Neuron (in vitro differentiated cells): ENCODE data around the gene CIRBP.
"Not testable (repeated sequence)": the region's sequence is repeated elsewhere in the genome, so short reads cannot be mapped to it uniquely, and the experiment has no call there.

Experiments used
- H2AFZ ChIP-seq: one replicate; pipeline ENCODE4 v1.6.1; 2013; ENCODE audit warnings: low read depth, mild to moderate bottlenecking, inconsistent platforms, low read length, moderate library complexity
- H3K27me3 ChIP-seq: one replicate; pipeline ENCODE4 v1.6.1; 2013; ENCODE audit warnings: low read length; ENCODE audit not compliant: insufficient read depth
- H3K36me3 ChIP-seq: one replicate; pipeline ENCODE4 v1.6.1; 2013; ENCODE audit warnings: low read length; ENCODE audit not compliant: insufficient read depth
- H3K4me1 ChIP-seq: one replicate; pipeline ENCODE4 v1.6.1; 2013; ENCODE audit warnings: low read length; ENCODE audit not compliant: insufficient read depth
- H3K4me3 ChIP-seq: 2 replicates; pipeline ENCODE4 v1.5.1; 2013; ENCODE audit warnings: mild to moderate bottlenecking, low read length, moderate library complexity
- H3K9me3 ChIP-seq: one replicate; pipeline ENCODE4 v1.6.1; 2013; ENCODE audit warnings: low read length

CIRBP gene

DNA sequence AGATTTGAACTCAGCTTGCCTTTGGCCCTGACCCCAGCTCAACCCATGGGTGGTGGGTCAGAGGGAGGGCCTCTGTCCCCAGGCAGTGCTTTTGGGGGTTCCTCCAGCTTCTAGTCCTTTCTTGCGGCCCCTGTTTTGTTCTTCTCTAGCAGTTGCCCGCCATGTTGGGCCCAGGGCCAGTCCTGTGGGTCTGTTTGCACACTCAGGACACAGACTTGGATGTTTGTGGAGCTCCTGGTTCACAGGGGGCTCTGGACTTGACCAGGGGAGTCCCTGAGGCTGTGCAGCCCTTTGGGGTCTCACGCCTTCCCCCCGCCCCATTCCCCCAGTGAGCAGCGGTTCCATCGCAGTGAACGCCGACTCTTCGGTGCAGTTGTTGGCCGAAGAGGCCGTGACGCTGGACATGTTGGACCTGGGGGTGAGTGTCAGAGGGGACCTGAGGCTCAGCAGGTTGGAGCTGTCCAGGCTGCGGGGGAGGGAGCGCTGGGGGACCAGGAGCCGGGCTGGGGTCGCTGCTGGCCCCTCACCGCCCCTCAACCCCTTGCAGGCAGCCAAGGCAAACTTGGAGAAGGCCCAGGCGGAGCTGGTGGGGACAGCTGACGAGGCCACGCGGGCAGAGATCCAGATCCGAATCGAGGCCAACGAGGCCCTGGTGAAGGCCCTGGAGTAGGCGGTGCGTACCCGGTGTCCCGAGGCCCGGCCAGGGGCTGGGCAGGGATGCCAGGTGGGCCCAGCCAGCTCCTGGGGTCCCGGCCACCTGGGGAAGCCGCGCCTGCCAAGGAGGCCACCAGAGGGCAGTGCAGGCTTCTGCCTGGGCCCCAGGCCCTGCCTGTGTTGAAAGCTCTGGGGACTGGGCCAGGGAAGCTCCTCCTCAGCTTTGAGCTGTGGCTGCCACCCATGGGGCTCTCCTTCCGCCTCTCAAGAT lies 25.1 kb upstream of the CIRBP start:
- H3K36me3 ChIP-seq, result no peaks in the 10 kb centered on the region
- no peaks in the 10 kb centered on the region for H3K9me3 ChIP-seq
- H3K27me3 ChIP-seq, result no peaks in the 10 kb centered on the region
- no peak overlapping the region for H3K4me3 ChIP-seq
- H3K4me1 ChIP-seq, result peaks cover 33% of the 10 kb centered on the region
- H2AFZ ChIP-seq, result no peak overlapping the region

DNA sequence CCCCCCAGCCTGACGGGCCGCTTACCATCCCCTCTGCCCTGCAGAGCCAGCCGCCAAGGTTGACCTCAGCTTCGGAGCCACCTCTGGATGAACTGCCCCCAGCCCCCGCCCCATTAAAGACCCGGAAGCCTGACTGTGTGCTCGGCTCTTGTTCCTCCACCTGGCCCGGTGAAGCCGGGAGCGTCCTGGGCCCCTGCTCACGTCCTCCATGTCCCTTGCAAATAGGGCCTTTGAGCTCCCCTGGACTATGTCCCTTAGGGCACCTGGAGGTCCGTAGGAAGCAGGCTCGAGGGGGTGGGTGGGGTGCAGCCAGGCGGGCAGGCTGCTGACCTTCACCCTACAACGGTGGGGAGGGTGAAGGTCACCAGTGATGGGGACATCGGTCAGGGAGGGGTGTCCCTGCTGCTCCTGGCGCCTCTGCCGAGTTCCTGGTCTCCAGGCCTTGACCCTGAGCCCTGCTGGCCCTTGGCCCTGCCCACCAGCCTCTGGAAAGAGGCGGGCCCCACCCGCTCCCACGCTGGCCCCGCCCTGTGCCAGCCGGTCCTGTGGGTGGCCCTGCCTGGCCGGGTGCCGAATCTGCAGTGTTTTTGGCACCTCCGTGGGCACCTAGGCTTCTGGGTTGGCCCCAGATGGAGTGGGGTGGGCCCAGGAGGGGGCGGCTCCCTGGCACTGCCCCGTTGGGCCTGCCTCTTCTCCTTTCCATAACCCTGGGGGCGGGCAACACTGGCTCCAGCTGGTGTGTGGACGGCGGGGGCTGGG lies 24.3 kb upstream of the CIRBP start:
- H3K4me1 ChIP-seq, result peaks cover 30% of the 10 kb centered on the region
- H2AFZ ChIP-seq, result no peak overlapping the region
- H3K36me3 ChIP-seq, result no peaks in the 10 kb centered on the region
- no peaks in the 10 kb centered on the region for H3K27me3 ChIP-seq
- no peak overlapping the region for H3K4me3 ChIP-seq
- H3K9me3 ChIP-seq, result no peaks in the 10 kb centered on the region

DNA sequence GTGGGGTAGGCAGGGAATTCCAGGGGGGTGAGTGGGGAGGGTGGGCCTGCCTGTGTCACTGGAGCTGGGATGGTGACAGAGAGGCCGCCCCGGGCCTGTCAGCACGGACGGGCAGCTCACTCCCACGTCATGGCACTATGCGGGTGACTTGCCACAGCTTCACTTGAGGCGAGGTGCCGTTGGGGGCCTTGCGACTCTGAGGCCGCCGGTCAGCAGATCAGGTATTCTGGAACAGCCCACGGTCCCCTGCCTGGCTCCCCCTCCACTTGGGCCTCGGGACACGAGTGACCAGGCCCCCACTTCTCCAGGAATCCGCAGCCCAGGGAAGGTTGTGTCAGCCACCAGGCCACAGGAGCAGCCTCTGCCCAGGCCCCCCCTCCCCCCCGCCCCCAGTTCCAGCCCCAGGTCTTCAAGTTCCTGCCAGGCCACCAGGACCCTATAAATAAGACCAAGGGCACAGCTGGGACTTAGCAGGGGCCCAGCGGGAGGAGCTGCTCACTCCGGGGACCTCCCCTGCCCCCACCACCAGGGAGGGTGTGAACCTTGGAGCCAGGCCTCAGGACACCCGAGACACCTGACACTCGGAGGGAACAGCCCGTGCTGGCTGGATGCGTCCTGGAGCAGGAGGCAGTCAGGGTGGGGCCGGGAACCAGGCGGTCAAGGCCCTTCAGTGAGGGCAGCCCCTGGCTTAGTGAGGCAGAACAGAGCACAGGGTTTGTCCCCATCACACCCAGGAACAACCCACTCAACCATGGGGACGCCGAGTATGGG lies 23.5 kb upstream of the CIRBP start:
- Histone ChIP-seq H3K9me3 (no peaks in the 10 kb centered on the region), H2AFZ (no peak overlapping the region), H3K27me3 (no peaks in the 10 kb centered on the region), H3K36me3 (no peaks in the 10 kb centered on the region), H3K4me3 (no peak overlapping the region), H3K4me1 (peaks cover 28% of the 10 kb centered on the region)

DNA sequence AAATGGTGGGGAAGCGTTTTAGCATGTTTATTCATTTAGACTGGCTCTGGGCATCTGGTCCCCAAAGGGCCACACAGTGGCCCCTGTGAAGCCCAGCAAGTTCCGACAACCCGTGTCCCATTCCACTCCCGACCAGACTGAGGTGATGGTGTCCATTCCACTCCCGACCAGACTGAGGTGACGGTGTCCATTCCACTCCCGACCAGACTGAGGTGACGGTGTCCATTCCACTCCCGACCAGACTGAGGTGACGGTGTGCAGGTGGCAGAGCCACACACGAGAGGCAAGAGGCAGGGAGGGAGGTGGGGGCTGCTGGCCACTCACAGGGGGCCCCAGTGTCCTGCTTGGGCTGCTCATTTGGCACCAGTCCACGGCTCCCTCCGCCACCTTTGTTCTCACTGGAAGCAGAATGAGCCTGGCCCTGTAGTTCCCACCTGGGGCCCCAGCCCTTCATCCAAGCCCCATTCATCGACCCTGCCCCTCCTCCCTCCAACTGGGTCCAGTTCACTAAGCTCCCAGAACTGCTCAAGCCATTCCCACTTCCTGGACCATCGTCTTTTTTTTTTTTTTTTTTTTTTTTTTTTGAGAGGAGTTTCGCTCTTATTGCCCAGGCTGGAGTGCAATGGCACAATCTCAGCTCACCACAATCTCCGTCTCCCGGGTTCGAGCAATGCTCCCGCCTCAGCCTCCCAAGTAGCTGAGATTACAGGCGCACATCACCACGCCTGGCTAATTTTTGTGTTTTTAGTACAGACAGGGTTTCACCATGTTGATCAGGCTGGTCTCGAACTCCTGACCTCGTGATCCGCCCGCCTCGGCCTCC lies 22.7 kb upstream of the CIRBP start:
- not testable (repeated sequence) for H3K4me3 ChIP-seq, H2AFZ ChIP-seq, H3K9me3 ChIP-seq, H3K27me3 ChIP-seq, H3K36me3 ChIP-seq
- H3K4me1 ChIP-seq, result peaks cover 21% of the 10 kb centered on the region

DNA sequence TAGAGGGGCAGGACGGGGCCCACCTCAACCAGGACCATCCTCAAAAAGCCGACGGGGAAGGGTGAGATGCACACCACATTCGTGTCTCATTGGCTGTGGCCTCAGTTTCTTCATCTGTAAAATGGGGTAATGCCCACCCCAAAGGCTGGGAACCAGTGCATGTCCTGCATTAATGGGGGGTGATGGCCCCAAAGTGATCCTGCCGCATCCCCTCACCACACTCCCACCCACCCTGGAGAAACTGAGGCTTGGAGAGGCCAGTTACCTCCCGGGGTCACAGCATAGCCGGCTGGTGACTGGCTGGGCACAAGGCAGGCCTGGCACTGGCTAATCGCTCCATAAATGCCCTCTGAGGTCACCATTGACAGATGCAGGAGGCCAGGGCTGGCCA lies 21.4 kb upstream of the CIRBP start:
- peaks cover 23% of the 10 kb centered on the region for H3K4me1 ChIP-seq
- no peaks in the 10 kb centered on the region for H3K27me3 ChIP-seq
- peak overlapping the region; percentile 75 for H3K4me3 ChIP-seq
- H3K9me3 ChIP-seq, result no peaks in the 10 kb centered on the region
- H2AFZ ChIP-seq, result no peak overlapping the region
- H3K36me3 ChIP-seq, result peaks cover 16% of the 10 kb centered on the region

DNA sequence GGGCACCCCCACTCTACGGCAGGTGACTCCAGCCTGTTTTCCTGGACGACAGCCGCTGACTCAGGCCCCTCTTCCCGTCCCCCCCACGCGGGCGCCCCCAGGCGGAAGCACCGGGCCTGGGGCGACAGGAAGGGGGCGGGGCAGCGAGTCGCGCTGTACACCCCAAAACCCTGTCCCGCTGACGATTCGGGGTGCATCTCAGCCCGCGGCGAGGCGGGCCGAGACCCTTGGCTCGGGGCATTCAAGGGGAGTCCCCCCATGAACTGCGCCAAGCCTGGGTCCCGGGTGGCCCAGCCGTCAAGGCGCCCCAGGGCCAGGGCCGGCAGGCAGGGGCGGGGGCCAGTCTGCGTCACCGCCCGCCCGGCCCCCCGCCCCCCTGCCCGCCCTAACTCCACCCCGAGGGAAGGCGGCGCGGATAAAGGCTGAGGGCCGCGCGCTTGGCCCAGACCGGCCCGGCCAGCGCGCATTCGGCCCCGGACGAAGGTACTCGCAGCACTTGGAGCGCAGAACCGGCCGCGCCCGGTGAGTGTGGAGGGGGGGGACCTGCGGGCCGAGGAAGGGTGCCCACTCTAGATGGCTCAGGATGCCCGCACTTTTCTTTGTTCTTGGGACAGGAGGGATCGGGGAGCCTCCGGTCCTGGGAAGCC lies 20.9 kb upstream of the CIRBP start, which contains the start of gene MIDN:
Gene MIDN (plus strand): TSS at position 445 of the 647 bp plus-strand sequence. CDS start 1,714 bp downstream, outside the sequence.
- Histone ChIP-seq H3K36me3 (peaks cover 16% of the 10 kb centered on the region), H2AFZ (no peak within 1 kb of the TSS), H3K9me3 (no peaks in the 10 kb centered on the region), H3K4me3 (peak within 1 kb of the TSS; percentile 75), H3K4me1 (peaks cover 28% of the 10 kb centered on the region), H3K27me3 (no peaks in the 10 kb centered on the region)

DNA sequence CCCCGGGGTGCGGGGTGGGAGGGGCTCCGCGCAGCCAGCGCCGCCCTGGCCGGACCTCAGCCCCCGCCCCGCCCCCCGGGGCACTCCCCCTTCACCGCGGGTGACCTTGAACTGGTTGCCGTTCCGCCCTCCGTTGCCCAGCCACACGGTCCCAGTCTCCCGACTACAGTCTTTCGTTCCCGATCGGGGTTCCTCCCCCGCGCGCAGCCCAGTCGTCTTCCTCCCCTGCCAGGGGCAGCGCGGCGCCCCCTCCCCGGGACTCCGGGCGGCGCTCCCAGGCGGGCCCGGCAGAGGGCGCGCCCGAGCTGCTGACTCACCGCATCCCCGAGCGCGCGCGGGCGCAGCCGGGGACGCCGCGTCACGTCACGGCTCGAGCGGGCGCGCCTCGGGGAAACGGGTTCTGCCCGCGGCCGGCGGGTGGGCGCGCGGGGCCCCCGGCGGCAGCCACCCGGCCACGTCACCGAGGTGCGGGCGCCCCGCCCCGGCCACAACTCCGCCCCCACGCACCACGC lies 20.3 kb upstream of the CIRBP start:
- H3K4me3 ChIP-seq, result peak overlapping the region; percentile 75
- peaks cover 21% of the 10 kb centered on the region for H3K36me3 ChIP-seq
- no peaks in the 10 kb centered on the region for H3K9me3 ChIP-seq
- peaks cover 34% of the 10 kb centered on the region for H3K4me1 ChIP-seq
- H2AFZ ChIP-seq, result no peak overlapping the region
- H3K27me3 ChIP-seq, result no peaks in the 10 kb centered on the region

DNA sequence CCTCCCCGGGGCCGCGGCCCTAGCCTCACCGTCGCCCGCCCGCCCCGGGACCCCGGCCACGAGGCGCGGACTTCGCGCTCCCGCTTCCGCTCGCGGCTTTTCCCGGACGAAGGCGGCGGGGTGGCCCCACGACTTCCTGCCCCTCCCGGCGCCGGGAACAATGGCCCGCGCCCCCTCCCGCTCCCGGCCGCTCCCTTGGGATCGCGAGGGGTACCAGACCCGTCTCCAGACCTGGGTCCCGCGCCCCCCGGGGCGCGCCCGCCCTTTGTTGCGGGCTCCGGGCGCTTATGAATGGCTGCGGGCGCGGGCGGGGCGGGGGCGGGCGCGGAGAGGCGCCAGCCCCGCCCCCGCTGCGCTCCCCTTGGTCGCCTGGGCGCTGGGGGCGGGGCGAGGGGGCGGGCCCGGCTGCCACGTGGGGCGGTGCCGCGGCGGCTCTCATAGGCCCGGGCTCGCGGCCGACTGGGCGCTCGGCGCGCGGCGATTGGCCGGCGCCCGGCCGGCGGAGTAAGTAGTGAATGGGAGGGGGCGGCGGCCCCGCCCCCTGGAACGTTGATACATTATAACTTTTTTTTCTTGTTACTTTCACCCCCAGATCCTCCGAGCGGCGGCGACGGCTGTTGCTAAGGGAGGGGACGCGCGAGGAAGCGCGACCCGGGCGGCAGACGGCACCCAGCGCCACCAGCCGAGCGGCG lies 19.7 kb upstream of the CIRBP start:
- Histone ChIP-seq H3K9me3 (no peaks in the 10 kb centered on the region), H3K27me3 (no peaks in the 10 kb centered on the region), H3K4me1 (peaks cover 34% of the 10 kb centered on the region), H3K36me3 (peaks cover 27% of the 10 kb centered on the region), H3K4me3 (peak overlapping the region; percentile 90), H2AFZ (no peak overlapping the region)

DNA sequence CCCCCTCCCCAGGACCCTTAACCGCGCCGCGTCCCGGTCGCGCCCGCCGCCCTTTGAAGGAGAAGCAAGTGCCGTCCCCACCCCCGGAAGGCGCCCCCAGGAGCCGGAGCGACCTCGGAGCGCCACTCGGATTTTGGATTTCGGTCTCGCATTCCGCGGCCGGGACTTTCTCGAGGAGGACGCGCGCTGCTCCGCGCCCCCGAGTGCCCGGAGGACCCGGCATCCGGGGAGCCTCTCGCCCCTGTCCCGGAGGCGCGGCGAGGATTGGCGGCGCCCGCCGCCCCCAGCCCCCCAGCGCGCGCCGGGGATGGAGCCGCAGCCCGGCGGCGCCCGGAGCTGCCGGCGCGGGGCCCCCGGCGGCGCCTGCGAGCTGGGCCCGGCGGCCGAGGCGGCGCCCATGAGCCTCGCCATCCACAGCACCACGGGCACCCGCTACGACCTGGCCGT lies 19.1 kb upstream of the CIRBP start:
- no peak overlapping the region for H2AFZ ChIP-seq
- peak overlapping the region; percentile 90 for H3K4me3 ChIP-seq
- no peaks in the 10 kb centered on the region for H3K9me3 ChIP-seq
- H3K27me3 ChIP-seq, result no peaks in the 10 kb centered on the region
- peaks cover 33% of the 10 kb centered on the region for H3K36me3 ChIP-seq
- peaks cover 29% of the 10 kb centered on the region for H3K4me1 ChIP-seq

DNA sequence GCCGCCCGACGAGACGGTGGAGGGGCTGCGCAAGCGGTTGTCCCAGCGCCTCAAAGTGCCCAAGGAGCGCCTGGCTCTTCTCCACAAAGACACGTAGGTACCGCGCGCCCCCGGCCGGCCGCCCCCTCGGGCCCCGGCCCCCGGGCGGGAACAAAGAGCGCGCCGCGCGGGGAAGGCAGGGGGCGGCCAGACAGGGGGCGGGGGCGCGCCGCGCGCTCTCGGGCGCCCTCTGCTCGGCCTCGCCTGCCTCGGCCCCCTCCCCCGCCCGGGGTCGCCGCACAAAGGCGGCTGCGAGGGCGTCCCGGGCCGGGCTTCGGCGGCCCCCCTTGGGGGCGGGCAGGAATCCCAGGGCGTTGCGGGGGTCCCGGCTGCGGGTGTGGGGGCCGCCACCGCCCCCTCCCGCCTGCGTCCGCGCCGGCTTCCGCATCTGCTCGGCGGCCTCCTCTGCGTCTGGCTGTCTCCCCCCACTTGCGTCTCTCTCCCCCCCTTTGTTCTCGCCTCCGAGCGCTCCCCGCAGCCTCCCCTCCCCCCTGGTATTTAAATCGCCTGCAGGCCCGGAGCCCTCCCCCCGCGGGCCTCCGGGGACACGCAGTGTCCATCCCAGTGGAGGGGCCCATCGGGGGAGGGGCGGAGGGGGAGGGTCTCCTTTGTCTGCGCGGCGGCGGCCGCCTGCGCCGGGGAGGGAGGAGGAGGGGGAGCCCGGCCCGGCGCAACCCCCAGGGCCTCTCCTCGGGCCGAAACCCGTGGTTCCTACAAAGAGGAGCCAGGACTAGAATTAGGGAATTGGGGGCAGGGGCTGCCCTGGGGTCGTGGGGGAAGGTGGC lies 18.5 kb upstream of the CIRBP start:
- peaks cover 39% of the 10 kb centered on the region for H3K36me3 ChIP-seq
- H3K4me3 ChIP-seq, result peak overlapping the region; percentile 90
- H3K9me3 ChIP-seq, result no peaks in the 10 kb centered on the region
- no peak overlapping the region for H2AFZ ChIP-seq
- H3K4me1 ChIP-seq, result peaks cover 35% of the 10 kb centered on the region
- H3K27me3 ChIP-seq, result no peaks in the 10 kb centered on the region
